GM19328 (cell line): ENCODE measurements around the gene VTA1.
"Not testable (repeated sequence)": the region's sequence is repeated elsewhere in the genome, so short reads cannot be mapped to it uniquely, and the experiment has no call there.

Experiments used
- ATAC-seq: cut with Tn5 transposase; IDR thresholded peaks from one replicate; pipeline ENCODE4 v1.9.1; 2021; ENCODE audit warnings: mild to moderate bottlenecking, moderate library complexity; ENCODE audit not compliant: unreplicated experiment

Gene VTA1

GRCh38 chr6:142146828-142147662, at the start of gene VTA1, which contains the start of gene NMBR:
Gene VTA1 (plus strand): TSS chr6:142147263. CDS start chr6:142147288, 25 bp downstream.
Gene NMBR (minus strand): TSS chr6:142147122. CDS start chr6:142088658, 58,464 bp downstream.
- ATAC-seq, result peak; percentile 100

GRCh38 chr6:142104820-142105219, 42.2 kb upstream of the VTA1 start:
- not testable (repeated sequence) for ATAC-seq

- ATAC-seq, result not testable (repeated sequence)
Measured at GRCh38 chr6:142110820-142111219, 36.2 kb upstream of the VTA1 start.

- no peak for ATAC-seq
Measured at GRCh38 chr6:142112451-142113061, 34.5 kb upstream of the VTA1 start.

GRCh38 chr6:142117366-142117765, 29.7 kb upstream of the VTA1 start:
- ATAC-seq, result no peak

- ATAC-seq, result no peak
Measured at GRCh38 chr6:142118328-142118727, 28.7 kb upstream of the VTA1 start.

GRCh38 chr6:142118925-142119324, 28.1 kb upstream of the VTA1 start:
- no peak for ATAC-seq

- ATAC-seq, result no peak
Measured at GRCh38 chr6:142121342-142121741, 25.7 kb upstream of the VTA1 start.

- ATAC-seq, result no peak
Measured at GRCh38 chr6:142130814-142131213, 16.2 kb upstream of the VTA1 start.

GRCh38 chr6:142132625-142133024, 14.4 kb upstream of the VTA1 start, which contains the start of gene GJE1:
Gene GJE1 (plus strand): TSS chr6:142132925. CDS start chr6:142133159, 234 bp downstream.
- no peak for ATAC-seq

- no peak for ATAC-seq
Measured at GRCh38 chr6:142138876-142139275, 8.2 kb upstream of the VTA1 start.

- not testable (repeated sequence) for ATAC-seq
Measured at GRCh38 chr6:142141531-142141930, 5.5 kb upstream of the VTA1 start.

- no peak for ATAC-seq
Measured at GRCh38 chr6:142152746-142153145, 5.7 kb downstream of the VTA1 start.

- ATAC-seq, result no peak
Measured at GRCh38 chr6:142153196-142153595, 6.1 kb downstream of the VTA1 start.

- ATAC-seq, result no peak
Measured at GRCh38 chr6:142154336-142154735, 7.3 kb downstream of the VTA1 start.

GRCh38 chr6:142155091-142155490, 8.0 kb downstream of the VTA1 start:
- no peak for ATAC-seq

GRCh38 chr6:142155895-142156757, 9.1 kb downstream of the VTA1 start:
- peak; percentile 63 for ATAC-seq

- ATAC-seq, result not testable (repeated sequence)
Measured at GRCh38 chr6:142156758-142157068, 9.7 kb downstream of the VTA1 start.

- no peak for ATAC-seq
Measured at GRCh38 chr6:142162780-142163179, 15.7 kb downstream of the VTA1 start.

GRCh38 chr6:142165227-142165626, 18.2 kb downstream of the VTA1 start:
- ATAC-seq, result no peak

- no peak for ATAC-seq
Measured at GRCh38 chr6:142167071-142167470, 20.0 kb downstream of the VTA1 start.
